Right lobe of liver (tissue), 4 donors: ENCODE measurements around the gene JAKMIP1.

Experiments
- CTCF ChIP-seq, 4 donors: fragments of 200-600 bp in 3 of 4; fragments of 450-650 bp in 1 of 4; IDR thresholded peaks; one replicate each; pipeline versions ENCODE4 v1.5.1 to v1.8.0; 2016 to 2022; ENCODE audit warnings: antibody characterized with exemption in 4 of 4, mild to moderate bottlenecking in 2 of 4
- POLR2A ChIP-seq: fragments of 450-650 bp; IDR thresholded peaks from one replicate; pipeline ENCODE4 v1.6.1; 2017; ENCODE audit warnings: antibody characterized with exemption, mild to moderate bottlenecking
- donor health status: DM: no; HTN: no; CAD: no.
- donor health status: DM: no; HTN: no; CAD: no.
- donor health status: DM: no; HTN: yes; CAD: no.

- TF ChIP-seq CTCF (IDR thresholded peaks at IDR 0.05) (no peak), POLR2A (no peak)
Observed at GRCh38 chr4:6079965-6080364, 120.4 kb downstream of the JAKMIP1 start.
